ENCODE data around the gene AVEN.

The AVEN gene

GRCh38 chr15:33956397-33956796 lies 82.6 kb downstream of the AVEN start:
- H3K9ac ChIP-seq (ENCODE audit: low read depth, low read length, poor library complexity, severe bottlenecking), result no peak overlapping the region
- H3K4me2 ChIP-seq (ENCODE audit: low read depth, low read length, poor library complexity, severe bottlenecking), result no peak overlapping the region
- H3K4me3 ChIP-seq (ENCODE audit: low read length, poor library complexity, severe bottlenecking), result no peak overlapping the region
- no peak overlapping the region for H2AFZ ChIP-seq (ENCODE audit: low read length)
- no peaks in the 10 kb centered on the region for H3K9me2 ChIP-seq (replicated peaks; ENCODE audit: low read depth, low read length)
- H3K4me1 ChIP-seq (ENCODE audit: insufficient read depth, low read length, poor library complexity, severe bottlenecking), result no peaks in the 10 kb centered on the region
- TF ChIP-seq, protein P1, sequence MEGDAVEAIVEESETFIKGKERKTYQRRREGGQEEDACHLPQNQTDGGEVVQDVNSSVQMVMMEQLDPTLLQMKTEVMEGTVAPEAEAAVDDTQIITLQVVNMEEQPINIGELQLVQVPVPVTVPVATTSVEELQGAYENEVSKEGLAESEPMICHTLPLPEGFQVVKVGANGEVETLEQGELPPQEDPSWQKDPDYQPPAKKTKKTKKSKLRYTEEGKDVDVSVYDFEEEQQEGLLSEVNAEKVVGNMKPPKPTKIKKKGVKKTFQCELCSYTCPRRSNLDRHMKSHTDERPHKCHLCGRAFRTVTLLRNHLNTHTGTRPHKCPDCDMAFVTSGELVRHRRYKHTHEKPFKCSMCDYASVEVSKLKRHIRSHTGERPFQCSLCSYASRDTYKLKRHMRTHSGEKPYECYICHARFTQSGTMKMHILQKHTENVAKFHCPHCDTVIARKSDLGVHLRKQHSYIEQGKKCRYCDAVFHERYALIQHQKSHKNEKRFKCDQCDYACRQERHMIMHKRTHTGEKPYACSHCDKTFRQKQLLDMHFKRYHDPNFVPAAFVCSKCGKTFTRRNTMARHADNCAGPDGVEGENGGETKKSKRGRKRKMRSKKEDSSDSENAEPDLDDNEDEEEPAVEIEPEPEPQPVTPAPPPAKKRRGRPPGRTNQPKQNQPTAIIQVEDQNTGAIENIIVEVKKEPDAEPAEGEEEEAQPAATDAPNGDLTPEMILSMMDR (conservative IDR thresholded peaks at IDR 0.05; ENCODE audit: low read length), result no peak
- H3K79me2 ChIP-seq (ENCODE audit: insufficient read depth, low read length), result no peaks in the 10 kb centered on the region
- no peaks in the 10 kb centered on the region for H3K27me3 ChIP-seq (ENCODE audit: insufficient read depth, low read length, poor library complexity, severe bottlenecking)
- no peaks in the 10 kb centered on the region for H4K20me1 ChIP-seq (ENCODE audit: insufficient read depth, low read length, poor library complexity, severe bottlenecking)
- no peaks in the 10 kb centered on the region for H3F3A ChIP-seq (ENCODE audit: low read depth)
- no peaks in the 10 kb centered on the region for H3K36me3 ChIP-seq (ENCODE audit: insufficient read depth, low read length)
- no peaks in the 10 kb centered on the region for H3K9me3 ChIP-seq (ENCODE audit: insufficient read depth, low read depth, low read length)

- no peak overlapping the region for H2AFZ ChIP-seq (ENCODE audit: low read length)
- no peak overlapping the region for H3K4me2 ChIP-seq (ENCODE audit: low read depth, low read length, poor library complexity, severe bottlenecking)
- H3K9ac ChIP-seq (ENCODE audit: low read depth, low read length, poor library complexity, severe bottlenecking), result no peak overlapping the region
- TF ChIP-seq EZH2phosphoT487 (IDR thresholded peaks at IDR 0.05; ENCODE audit: borderline replicate concordance), result no peak
- TF ChIP-seq, protein P1 (conservative IDR thresholded peaks at IDR 0.05; ENCODE audit: low read length), result no peak
- no peaks in the 10 kb centered on the region for H3K27me3 ChIP-seq (ENCODE audit: insufficient read depth, low read length, poor library complexity, severe bottlenecking)
- H3F3A ChIP-seq (ENCODE audit: low read depth), result no peaks in the 10 kb centered on the region
- H3K4me1 ChIP-seq (ENCODE audit: insufficient read depth, low read length, poor library complexity, severe bottlenecking), result no peaks in the 10 kb centered on the region
- no peaks in the 10 kb centered on the region for H4K20me1 ChIP-seq (ENCODE audit: insufficient read depth, low read length, poor library complexity, severe bottlenecking)
- no peaks in the 10 kb centered on the region for H3K9me2 ChIP-seq (replicated peaks; ENCODE audit: low read depth, low read length)
- no peaks in the 10 kb centered on the region for H3K79me2 ChIP-seq (ENCODE audit: insufficient read depth, low read length)
- no peak overlapping the region for H3K4me3 ChIP-seq (ENCODE audit: low read length, poor library complexity, severe bottlenecking)
- H3K9me3 ChIP-seq (ENCODE audit: insufficient read depth, low read depth, low read length), result no peaks in the 10 kb centered on the region
- H3K36me3 ChIP-seq (ENCODE audit: insufficient read depth, low read length), result no peaks in the 10 kb centered on the region
Measured at GRCh38 chr15:33955945-33956344, 83.1 kb downstream of the AVEN start.

DNA sequence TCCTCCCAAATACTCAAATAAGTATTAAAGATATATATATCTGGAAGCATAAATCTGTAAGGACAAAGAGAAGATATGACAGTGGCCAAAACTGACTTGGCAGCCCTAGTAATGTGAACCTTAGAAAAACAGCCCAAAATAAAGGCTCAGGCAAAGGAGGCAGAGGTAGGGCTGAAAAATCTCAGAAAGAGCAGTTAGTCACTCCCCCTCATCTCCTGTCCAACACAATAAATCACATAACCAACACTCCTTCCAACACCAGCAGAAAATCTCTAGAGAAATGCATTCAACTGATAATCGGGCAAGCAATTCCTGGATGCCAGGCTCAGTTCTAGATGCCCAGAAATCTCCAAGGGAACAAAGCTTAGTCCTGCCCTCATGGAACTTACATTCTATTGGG lies 92.9 kb downstream of the AVEN start:
- Histone ChIP-seq H3K9ac (ENCODE audit: low read depth, low read length, poor library complexity, severe bottlenecking) (no peak overlapping the region), H2AFZ (ENCODE audit: low read length) (no peak overlapping the region), H3F3A (ENCODE audit: low read depth) (no peaks in the 10 kb centered on the region), H4K20me1 (ENCODE audit: insufficient read depth, low read length, poor library complexity, severe bottlenecking) (no peaks in the 10 kb centered on the region), H3K27me3 (ENCODE audit: insufficient read depth, low read length, poor library complexity, severe bottlenecking) (no peaks in the 10 kb centered on the region), H3K9me3 (ENCODE audit: insufficient read depth, low read depth, low read length) (no peaks in the 10 kb centered on the region), H3K9me2 (replicated peaks; ENCODE audit: low read depth, low read length) (no peaks in the 10 kb centered on the region), H3K4me1 (ENCODE audit: insufficient read depth, low read length, poor library complexity, severe bottlenecking) (no peaks in the 10 kb centered on the region), H3K4me2 (ENCODE audit: low read depth, low read length, poor library complexity, severe bottlenecking) (no peak overlapping the region), H3K4me3 (ENCODE audit: low read length, poor library complexity, severe bottlenecking) (no peak overlapping the region), H3K79me2 (ENCODE audit: insufficient read depth, low read length) (no peaks in the 10 kb centered on the region), H3K36me3 (ENCODE audit: insufficient read depth, low read length) (no peaks in the 10 kb centered on the region)
- TF ChIP-seq, protein P1 (conservative IDR thresholded peaks at IDR 0.05; ENCODE audit: low read length), result no peak
- no peak for TF ChIP-seq EZH2phosphoT487 (IDR thresholded peaks at IDR 0.05; ENCODE audit: borderline replicate concordance)
